GM18508 (cell line): ENCODE data around the gene ISG15.
"Not testable (repeated sequence)": the region's sequence is repeated elsewhere in the genome, so short reads cannot be mapped to it uniquely, and the experiment has no call there.

ENCODE experiments used
- ATAC-seq: cut with Tn5 transposase; IDR thresholded peaks from one replicate; pipeline ENCODE4 v1.9.1; 2021; ENCODE audit warnings: moderate number of reproducible peaks; ENCODE audit not compliant: insufficient read depth, unreplicated experiment

ISG15 gene

DNA sequence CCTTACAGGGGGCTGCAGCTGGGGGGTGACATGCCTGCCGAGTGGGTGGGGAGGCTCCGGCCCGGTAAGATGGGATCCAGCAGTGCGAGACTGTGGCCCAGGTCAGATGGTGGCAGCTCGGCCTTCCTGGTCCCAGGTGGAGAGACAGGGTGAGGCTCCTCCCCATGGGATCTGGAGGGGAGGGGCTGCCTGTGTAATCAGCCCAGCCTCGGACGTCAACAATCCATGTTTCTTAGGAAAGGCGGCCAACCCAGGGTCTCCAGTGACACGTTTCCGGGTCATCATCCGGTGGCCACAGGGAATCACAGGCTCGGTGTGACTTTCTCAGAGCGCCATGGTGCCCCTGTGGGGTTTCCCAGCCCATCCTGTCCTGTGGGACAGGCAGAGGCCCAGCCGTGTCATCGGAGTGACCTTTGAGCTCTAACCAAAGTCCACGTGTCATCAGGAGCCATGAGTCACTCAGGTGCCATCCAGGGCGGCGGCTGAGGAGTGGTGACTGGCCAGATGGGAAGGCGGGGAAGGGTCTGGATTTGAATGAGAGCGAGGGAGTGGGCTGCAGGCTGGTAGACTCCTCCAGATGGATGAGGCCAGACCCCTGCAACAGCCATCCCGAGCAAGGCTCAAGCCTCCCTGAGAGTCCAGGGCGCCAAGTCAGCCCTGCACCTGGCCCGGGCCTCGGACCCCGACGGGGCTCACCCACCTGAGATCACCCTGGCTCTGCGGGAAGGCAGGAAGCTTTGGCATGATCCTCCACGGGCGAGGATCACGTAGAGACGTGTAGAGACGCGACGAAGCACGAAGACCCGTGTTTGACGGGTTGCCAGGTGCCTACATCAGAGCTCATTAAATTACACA, 6.8 kb upstream of the ISG15 start:
- ATAC-seq: no peak

DNA sequence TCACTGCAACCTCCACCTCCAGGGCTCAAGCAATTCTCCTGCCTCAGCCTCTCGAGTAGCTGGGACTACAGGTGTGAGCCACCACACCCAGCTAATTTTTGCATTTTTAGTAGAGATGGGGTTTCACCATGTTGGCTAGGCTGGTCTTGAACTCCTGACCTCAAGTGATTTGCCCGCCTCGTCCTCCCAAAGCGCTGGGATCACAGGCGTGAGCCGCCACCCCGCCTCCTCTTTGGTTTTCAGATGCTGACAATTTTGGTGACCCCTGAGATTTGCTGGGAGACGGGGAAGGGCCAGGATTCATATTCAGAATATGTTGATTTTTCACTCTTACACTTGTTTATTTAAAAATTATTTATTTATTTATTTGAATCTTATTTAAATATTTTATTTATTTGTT, 3.2 kb upstream of the ISG15 start:
- ATAC-seq: not testable (repeated sequence)

DNA sequence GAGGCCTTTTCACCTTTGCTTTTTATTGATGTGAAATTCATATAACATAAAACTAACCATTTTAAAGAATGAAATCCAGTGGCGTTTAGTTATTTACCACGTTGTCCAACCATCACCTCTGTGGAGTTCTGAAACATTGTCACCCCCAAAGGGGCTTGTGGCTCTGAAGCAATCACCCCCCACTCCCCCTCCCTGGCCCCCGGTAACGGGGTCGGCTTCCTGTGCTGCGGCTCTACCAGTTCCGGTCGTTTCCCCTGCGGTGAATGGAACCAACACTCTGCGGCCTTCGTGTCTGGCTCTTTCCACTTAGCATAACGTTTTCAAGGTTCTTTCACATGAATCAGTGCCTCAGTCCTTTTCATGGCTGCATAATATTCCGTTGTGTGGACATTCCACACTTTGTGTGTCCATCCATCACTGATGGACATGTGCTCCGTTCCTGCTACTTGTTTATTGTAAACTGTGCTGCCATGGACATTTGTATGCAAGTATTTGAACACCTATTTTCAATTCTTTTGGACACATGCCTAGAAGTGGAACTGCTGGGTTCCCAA, 1.8 kb upstream of the ISG15 start:
- no peak for ATAC-seq

DNA sequence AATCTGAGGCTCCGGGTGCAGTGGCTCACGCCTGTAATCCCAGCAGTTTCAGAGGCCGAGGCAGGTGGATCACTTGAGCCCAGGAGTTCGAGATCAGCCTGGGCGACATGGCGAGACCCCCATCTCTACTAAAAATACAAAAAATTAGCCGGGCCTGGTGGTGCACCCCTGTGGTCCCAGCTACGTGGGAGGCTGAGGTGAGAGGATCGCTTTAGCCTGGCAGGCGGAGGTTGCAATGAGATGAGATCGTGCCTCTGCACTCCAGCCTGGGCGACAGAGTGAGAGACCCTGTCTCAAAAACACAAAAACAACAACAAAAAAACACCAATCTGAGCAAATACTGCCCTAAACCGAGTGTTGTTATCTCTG, 577 bp upstream of the ISG15 start:
- ATAC-seq: not testable (repeated sequence)

DNA sequence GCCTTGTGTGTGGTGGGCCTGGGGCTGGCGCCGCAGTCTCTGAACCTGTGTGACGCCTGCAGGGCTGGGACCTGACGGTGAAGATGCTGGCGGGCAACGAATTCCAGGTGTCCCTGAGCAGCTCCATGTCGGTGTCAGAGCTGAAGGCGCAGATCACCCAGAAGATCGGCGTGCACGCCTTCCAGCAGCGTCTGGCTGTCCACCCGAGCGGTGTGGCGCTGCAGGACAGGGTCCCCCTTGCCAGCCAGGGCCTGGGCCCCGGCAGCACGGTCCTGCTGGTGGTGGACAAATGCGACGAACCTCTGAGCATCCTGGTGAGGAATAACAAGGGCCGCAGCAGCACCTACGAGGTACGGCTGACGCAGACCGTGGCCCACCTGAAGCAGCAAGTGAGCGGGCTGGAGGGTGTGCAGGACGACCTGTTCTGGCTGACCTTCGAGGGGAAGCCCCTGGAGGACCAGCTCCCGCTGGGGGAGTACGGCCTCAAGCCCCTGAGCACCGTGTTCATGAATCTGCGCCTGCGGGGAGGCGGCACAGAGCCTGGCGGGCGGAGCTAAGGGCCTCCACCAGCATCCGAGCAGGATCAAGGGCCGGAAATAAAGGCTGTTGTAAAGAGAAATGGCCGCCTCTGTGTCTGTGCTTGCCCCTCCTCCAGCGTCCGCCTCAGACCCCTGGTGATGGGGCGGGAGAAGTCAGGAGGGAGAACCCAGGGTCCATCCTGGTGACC, 788 bp downstream of the ISG15 start:
- no peak for ATAC-seq

DNA sequence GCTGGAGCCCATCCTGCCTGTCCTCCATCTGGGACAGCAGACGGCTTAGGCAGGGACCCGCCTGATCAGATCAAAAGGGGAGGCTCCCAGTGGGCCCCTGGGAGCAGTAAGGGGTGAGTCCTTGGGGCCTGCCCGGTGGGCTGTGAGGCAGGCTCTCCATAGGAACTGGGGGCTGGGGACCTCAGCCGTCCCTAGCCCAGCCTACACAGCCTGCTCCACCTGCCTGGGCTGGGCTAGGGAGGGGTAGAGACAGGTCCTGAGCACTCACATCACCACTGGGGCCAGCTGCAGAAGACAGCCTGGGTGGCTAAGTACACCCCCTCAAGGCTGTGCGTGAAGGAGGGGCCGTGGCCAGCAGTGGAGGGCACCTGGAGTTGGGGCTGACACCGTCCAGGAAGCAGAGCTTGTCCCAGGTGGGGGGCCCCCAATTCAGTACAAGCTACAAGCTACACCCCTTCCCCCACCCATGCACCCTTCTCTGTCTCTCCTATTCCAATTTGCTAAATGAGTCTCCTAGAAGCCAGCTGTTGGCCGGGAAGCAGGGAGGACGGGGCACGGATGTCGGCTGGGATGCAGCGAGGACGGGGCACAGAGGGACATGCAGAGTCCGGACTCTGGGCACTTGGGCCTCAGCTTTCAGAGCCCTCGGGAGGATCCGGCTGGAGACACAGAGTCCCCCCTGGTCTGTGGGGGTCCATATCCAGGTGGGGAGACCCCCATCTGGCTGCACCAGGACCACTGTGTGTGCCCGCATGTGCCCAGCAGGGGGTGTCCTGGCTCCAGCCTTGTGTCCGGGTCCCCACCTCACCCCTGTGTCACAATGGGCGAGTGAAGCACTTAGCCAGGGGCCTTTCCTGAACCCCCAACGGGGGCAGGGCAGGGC, 1.7 kb downstream of the ISG15 start:
- ATAC-seq: no peak

DNA sequence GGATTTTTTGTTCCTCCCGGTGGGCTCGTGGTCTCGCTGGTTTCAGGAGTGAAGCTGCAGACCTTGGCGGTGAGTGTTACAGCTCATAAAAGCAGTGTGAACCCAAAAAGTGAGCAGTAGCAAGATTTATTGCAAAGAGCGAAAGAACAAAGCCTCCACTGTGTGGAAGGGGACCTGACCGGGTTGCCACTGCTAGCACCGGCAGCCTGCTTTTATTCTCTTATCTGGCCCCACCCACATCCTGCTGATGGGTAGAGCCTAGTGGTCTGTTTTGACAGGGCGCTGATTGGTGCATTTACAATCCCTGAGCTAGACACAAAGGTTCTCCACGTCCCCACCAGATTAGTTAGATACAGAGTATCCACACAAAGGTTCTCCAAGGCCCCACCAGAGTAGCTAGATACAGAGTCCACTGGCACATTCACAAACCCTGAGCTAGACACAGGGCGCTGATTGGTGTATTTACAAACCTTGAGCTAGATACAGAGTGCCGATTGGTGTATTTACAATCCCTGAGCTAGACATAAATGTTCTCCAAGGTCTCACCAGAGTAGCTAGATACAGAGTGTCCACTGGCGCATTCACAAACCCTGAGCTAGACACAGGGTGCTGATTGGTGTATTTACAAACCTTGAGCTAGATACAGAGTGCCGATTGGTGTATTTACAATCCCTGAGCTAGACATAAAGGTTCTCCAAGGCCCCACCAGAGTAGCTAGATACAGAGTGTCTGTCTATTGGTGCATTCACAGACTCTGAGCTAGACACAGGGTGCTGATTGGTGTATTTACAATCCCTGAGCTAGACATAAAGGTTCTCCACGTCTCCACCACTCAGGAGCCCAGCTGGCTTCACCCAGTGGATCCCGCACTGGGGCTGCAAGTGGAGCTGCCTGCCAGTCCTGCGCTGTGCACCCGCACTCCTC, 4.4 kb downstream of the ISG15 start:
- not testable (repeated sequence) for ATAC-seq

DNA sequence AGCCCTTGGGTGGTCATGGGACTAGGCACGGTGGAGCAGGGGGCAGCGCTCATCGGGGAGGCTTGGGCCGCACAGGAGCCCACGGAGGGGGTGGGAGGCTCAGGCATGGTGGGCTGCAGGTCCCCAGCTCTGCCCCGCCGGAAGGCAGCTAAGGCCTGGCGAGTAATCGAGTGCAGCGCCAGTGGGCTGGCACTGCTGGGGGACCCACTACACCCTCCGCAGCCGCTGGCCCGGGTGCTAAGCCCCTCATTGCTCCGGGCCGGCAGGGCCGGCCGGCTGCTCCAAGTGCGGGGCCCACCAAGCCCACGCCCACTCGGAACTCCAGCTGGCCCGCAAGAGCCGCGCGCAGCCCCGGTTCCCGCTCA, 5.0 kb downstream of the ISG15 start:
- not testable (repeated sequence) for ATAC-seq

DNA sequence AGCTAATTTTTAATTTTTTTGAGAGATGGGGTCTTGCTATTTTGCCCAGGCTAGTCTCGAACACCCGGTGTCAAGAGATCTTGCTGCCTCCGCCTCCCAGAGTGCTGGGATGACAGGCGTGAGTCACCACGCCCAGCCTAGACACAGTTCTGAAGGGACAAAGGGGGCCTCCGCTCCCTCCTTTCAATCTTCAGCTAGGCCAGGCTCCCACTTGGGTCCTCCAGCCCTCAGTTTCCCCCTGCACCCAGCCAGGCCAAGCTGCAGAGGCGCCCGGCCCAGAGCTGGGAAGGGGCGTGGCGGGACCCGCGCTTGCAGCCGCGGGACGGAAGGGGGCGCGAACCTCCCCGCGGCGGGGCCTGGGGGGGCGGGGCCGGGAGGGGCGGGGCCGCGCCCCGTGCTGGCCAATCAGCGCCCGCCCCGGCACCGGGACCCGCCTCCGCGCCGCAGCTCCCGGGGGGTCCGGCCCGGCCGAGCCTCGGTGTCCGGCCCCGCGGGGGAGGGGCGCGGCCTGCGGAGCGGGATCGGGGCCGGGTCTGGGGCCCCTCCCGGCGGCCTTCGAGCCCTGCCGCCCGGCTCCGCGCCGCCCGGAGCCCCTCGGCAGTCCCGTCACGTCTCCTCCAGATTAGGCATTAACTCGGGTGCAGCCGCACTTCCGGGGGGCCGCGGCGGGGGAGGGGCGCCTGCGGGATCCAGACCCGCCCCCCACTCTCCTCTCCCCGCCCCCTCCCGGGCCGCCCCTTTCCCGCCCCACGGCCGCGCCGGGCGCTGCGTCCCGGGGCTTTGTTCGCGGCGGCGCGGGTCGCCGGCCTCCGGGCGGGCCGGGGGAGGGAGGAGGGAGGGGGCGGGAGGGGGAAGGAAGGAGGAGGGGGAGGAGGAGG, 6.1 kb downstream of the ISG15 start:
- no peak for ATAC-seq

DNA sequence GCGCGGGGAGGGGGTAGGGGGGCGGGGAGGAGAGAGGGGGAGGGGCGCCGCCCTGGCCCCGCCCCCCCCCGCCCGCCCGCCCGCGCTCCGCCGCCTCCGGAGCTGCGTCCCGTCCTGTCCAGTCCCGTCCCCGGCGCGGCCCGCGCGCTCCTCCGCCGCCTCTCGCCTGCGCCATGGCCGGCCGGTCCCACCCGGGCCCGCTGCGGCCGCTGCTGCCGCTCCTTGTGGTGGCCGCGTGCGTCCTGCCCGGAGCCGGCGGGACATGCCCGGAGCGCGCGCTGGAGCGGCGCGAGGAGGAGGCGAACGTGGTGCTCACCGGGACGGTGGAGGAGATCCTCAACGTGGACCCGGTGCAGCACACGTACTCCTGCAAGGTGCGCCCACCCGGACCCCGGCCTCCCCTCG, 6.7 kb downstream of the ISG15 start, which contains the start of gene AGRN:
AGRN (plus strand) TSS at position 121 of the 405 bp plus-strand sequence; CDS start at position 174, 53 bp downstream.
- ATAC-seq: no peak

DNA sequence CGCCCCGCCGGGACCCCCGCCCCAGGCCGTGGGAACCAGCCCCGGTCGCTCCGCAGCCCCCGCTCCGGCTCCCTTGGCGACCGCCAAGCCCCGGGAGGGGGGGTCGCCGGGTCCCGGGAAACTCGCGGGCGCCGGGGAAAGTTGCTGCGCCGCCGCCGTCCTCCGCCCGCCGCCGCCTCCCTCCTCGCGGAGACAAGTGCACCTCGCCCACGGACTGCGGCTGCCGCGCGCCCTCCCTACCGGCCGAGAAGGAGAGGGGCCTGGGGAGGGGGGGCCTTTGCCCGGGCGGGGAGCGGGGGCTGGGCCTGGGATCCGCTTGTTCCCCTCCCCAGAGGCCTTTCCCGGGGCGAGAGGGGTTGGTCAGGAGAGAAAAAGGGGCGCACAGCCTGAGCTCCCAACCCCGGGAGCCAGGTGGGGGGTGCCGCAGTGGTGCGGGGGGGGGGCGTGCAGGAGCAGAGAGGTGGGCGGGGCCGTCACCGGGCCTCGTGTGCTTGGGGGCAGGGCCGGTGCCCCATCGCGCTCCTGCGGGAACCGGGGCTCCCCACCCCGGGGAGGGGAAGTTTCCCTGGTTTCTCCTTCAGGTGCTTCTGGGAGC, 7.2 kb downstream of the ISG15 start:
- no peak for ATAC-seq

DNA sequence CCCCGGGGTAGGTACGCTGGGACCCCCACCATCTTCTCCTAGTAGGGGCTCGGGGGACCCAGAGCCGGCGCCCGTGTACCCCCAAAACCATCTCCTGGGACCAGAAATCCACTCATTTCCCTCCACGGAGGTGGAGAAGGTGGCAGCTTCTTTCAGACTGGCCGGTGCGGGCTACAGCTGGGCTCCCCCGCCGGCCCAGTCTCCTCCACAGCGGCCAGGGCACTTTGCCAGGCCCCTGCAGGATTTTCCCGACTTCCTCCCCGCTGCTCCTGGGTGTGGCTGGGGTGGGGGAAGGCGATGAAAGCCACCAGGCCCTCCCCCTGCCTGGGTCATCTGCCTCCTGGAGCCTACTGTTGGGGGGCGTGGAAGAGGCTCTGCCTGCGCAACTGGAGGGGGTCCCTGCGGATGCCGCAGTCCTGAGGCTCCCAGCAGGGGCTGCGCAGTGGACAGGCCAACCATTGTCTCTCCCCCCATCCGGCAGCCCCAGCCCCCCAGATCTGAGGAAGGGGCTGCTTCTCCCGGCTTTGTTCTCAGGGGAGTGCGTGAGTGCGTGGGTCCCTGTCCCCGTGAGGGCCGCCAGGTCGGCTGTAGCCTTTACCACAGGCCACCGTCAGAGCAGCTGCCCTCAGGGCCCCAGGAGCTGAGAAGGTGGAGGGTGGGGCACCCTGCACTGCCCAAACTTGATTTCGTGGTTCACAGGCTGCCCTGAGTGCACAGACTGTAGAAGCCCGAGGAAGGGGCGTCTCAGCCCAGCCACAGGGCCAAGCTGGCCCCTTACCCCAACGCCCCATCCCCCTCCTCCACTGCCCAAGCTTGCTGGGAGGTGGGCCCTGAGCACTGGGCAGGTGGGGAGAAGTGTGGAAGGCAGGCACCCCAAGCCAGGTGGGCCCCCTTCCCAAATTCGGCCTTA, 8.0 kb downstream of the ISG15 start:
- ATAC-seq: no peak

DNA sequence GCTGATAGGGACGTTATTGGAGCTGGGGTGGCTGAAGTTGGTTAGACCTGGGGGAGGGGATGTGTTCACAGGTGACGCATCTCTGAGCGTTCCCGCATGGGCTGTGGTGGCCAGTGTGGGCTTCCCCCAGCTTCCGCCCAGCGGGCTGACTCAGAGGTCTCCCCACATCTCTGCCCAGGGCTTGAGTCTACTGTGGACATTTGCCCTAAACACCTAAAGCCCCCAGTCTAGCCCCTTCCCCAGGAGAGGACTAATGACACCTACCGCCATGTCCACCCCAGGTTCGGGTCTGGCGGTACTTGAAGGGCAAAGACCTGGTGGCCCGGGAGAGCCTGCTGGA, 8.6 kb downstream of the ISG15 start:
- ATAC-seq: no peak

DNA sequence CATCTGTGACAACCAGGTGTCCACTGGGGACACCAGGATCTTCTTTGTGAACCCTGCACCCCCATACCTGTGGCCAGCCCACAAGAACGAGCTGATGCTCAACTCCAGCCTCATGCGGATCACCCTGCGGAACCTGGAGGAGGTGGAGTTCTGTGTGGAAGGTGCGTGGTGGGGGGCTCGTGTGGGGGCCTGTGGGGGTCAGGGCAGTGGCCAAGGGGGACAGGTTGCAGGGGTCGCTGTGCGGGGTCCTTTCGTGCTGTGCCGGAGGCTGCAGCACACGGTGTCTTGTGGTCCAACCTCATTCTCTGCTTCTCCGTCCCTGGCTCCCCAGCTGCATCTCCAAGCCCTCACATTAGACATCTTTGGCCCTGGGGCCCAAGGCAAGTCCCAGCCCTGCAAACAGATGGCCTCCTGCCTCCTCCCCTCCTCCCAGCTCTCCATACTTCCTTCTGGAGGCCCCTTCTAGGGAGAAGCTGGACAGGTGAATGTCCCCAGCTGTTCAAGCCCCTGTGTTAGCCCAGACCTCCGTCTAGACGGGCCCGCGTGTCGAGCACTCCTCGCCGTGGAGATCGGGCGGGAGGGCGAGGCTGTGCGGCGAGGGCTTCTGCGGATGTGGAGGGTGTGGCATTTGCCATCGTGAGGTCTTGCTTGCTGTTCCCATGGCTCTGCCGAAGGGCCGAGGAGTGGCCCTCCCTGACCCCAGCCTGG, 9.2 kb downstream of the ISG15 start:
- no peak for ATAC-seq

DNA sequence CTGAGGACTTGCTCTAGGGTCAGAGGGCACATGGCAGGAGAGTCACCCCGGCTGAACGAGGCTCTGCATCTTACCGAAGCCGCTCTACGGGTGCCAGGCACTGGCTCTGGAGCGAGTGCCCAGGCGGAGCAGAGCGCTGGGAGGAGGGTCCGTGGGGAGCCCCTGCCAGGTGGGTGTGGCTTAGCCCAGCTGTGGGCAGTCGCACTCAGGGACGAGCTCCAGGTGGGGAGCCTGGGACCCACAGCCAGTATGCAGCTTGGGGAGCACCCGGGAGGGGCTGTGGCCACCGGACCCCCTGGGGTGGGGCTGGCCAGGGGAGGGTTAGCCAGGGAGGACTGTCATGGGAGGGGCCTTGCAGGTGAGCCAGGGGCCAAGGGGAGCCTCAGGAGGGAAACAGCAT, 10.4 kb downstream of the ISG15 start:
- ATAC-seq: no peak

DNA sequence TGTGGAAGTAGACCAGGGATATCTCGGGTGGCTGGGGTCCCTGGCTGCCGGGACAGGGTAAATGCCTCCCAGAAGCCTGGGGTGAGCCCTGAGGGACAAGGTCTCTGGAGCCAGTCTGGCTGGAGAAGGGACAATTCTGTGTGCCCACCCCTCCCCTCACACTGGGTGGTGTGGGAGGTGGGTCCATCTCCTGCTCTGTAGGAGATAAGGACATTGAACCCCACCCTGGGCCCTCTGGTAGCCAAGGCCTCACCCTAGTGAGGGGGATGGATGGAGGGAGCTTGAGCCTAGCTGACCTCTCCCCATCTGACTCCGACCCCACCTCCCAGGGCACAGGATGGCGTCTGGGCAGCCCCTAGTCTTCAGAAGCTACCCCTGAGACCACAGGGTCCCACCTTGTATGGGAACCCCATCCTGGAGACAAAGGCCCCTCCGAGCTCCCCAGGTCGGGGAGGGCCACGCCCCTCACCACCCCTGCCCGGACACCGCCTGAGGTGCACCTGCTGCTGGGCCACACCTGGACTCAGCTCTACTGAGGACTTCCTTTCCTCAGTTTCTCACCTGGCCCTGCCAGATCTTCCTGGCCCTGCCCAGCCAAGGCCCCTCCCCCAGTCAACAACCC, 11.0 kb downstream of the ISG15 start:
- ATAC-seq: no peak
